HG02798 (cell line): ENCODE measurements around the gene ARHGEF7.

Experiments
- ATAC-seq: cut with Tn5 transposase; IDR thresholded peaks from one replicate; pipeline ENCODE4 v1.9.1; 2021; ENCODE audit warnings: mild to moderate bottlenecking; ENCODE audit not compliant: unreplicated experiment, poor library complexity

Gene ARHGEF7

DNA sequence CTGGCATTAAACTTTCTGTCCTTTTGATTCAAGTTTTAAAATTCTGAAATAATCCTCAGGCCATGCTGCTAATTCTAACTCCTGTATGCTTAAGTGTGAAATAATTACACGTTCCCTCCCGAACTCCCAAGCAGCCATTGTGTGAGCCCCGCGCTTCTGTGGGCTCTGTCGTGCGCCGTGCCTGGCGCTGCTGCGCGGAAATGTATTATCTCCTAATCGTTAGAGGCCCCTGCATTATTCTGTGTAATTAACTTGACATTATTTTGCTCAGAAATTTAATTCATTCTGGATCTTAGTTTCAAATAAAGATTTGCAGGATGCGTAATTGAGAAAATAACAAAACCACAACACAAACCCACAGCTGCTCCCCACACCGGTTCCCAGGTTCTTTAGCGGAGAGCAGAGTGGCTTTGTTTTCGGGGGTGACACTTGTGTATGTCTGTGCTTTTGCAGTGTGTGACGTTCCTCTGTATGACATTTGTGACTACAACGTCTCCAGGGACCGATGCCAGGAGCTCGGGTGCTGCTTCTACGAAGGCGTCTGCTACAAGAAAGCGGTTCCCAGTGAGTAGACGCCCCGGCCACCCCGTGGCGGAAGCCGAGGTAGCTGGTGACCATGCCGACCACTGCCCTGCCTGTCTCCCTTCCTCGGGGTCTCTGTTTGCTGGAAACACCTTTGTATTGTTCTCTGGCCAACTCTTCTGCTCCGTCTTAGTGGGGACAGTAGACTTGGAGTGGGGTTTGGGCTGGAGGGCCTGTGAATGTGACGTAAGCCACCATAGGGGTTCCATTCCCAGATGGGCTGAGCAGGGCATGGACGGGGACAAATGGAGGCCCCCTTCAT is 212.8 kb downstream of the ARHGEF7 start:
- no peak for ATAC-seq

DNA sequence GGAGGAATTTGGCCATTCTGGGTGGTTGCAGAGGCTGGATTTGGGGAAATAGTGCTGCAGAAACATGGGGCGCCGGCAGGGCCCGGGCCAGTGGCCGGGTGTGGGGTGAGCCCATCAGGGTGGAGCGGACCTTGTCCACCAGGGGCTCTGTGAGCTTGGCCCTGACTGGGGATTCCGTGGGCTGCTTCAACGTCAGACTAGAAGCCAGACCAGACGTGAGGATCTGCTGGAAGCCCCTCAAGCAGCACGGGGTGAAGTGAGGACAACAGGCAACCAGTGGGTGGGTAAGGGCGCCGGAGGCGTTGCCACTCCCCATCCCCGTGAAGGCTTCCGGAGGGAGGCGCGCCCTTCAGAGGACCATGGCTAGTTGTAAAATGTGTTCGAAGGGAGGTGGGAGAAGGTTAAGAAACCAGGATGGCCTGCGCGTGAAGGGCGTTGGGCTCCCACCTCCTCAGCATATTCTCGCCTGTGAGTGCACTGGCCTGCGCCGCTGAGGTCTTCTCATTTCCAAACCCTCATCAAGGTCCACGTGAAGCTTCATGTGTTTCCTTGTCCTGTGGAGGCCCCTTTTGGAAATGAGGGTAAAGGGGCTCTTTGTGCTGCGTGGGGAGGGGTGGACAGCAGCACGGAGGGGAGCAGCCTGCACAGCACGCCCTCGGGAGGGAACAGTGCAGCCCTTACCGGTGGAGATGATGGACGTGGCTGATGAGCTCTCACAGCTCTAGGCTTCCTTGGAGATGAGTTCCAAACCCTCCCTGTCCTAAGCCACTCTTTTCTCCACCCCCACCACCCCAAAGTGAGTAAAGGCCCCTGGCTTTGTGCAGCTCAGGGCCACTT is 213.7 kb downstream of the ARHGEF7 start:
- ATAC-seq, result no peak

DNA sequence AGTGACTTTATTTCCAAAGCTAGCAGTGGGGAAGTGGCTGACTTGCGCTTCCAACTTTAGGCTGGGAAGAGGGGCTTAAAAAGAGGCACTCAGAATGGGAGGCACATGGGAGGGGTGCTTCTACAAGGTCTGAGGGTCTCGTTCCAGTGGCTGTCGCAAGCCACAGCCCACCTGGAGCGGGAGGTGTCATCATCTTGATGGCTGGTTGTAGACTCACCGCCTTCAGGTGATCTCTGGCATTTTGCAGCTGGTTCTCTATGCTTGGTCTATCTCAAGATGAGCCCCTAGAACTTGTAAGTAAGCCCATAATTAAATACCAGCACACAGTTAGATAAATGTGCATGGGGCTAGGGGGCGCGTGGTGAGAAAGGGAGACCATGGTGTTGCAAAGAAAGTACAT is 214.5 kb downstream of the ARHGEF7 start:
- no peak for ATAC-seq

DNA sequence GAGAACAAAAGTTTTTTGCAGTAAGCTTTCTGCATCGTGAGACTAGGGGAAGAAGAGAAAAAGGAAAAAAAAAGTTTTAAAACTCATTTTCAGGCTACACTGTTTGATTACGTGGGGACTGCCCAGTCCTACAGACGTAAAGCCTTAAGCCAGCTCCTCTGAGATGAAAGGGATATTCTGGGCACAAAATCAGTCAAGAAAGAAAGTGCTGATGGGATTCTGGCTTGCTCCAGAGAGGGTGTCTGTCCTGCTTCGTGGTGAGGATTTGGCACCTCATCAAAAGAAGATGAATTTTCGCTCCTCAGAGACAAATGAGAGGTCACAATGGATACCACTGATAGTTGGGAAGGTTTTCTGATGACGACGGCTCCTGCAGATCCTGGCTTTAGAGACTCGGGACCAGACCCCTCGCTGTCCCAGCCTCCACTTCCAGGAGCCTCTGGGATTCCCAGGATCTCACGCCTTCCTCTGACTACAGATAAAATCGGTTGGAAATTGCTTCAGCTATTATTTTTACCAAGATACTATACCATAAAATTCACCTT is 215.0 kb downstream of the ARHGEF7 start:
- no peak for ATAC-seq

DNA sequence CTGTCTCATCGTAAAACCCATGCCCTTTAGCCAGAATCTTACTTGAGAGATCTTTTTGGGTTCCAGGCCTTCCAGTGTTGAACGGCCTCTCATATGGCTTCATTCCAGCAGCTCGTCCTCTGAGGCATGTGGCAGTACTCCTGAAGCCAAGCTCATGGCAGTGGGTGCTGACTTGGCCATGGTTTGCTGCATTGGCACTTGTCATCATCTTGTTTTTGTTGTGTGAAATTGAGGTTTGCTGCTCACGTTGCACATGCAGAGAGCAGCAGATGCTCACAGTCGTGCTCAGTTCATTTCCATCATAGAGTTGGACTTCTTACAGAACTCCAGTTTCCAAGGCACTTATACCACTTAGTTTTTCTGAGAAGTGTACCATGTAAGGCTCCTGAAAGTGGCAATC is 220.2 kb downstream of the ARHGEF7 start:
- no peak for ATAC-seq

DNA sequence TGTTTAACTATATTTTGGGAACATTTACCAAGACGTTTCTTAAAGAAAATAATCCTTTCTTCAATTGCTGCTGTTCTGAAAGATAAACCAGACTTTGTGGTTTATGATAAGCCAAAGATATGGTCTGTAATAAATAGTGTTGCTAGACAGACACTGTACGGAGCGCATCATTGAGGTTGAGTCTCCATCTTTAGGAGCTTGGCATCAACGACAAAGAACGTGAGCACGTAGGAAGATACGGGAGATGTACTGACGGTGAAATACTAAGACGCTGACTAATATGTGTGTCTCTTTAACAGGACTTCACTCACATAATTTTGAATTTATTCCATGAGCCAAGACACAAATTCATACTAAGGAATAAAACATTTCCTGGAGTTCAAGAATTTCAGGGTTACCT is 221.6 kb downstream of the ARHGEF7 start:
- ATAC-seq, result no peak

DNA sequence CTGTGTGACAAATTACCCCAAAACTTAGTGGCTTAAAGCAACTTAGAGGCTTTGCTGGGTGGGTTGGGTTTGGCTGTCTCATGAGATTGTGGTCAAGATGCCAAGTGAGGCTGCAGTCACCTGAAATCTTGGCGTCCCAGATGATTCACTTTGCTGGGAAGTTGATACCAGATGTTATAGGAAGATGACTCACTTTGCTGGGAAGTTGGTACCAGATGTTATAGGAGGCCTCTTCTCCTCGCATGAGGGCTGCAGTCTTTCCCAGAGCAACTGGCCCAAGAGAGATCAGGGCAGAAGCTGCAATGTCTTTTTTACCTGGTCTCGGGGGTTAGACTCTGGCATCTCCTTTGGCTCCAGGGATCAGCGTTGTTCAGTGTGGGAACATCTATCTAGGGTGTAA is 222.1 kb downstream of the ARHGEF7 start:
- no peak for ATAC-seq

DNA sequence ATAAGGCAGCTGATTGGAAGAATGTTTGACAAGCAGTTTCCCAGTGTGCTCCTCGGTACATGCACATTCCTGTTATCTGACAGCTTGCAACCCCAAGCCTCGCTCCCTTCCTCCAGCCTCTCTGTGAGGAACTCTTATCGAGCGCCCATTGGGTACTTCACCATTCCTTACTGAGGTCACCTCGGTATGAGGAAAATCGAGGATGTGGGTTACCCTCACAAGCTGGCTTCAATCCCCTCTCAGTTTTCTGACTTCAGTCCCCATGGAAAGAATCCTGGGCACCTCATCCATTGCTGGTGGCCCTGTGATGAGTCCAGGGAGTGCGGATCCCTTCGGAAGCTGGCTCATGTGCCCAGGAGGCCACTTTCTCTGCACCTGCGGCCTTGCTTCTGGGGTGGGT is 222.6 kb downstream of the ARHGEF7 start:
- ATAC-seq, result no peak

DNA sequence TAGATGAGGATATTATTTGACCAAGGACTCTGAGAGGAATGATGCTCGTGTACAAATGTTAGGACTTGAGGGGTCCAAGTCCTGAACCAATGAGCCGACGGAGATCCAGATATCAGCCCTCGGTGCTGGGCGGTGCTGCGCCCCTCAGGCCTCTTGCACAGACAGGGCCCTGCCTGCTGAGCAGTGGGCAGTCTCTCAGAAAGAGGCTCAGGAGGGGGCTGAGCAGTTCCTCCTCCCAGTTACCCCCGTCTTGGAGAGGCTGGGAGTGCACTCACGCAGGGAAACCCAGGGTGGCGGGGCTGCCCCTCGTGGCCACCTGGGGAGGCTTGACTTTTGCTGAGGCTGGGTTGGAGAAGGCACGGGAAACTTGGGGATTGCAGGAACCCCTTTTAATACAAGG is 223.7 kb downstream of the ARHGEF7 start:
- no peak for ATAC-seq

DNA sequence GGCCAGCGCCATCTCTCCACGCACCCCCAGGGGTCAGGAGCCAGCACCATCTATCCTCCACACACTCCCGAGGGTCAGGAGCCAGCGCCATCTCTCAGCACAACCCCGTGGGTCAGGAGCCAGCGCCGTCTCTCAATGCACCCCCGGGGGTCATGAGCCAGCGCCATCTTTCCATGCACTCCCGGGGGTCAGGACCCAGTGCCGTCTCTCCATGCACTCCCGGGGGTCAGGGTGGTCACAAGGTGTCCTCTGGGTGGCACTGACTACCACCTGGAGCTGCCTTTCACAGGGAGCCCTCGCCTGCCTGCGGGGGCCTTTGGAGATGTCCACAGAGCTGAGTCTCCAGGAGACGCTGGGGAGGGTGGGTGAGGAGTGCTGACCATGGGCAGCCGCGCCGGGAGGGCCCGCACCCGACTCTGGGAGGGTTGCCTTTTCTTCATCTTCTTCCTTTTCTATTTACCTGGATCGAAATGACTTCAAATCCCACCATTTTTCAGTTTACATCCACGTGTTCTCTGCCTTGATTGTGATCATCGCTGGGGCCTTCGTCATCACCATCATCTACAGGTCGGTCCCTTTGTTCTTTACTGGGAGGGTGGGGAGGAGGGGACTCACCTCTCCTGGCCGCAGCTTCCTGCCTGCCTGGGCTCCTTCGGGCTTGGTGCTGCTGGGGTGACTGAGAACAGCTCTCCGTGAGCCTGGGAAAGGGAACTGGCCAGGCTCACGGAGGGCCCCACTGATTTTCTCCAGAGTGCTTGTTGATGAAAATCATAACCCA is 224.4 kb downstream of the ARHGEF7 start:
- ATAC-seq, result no peak

DNA sequence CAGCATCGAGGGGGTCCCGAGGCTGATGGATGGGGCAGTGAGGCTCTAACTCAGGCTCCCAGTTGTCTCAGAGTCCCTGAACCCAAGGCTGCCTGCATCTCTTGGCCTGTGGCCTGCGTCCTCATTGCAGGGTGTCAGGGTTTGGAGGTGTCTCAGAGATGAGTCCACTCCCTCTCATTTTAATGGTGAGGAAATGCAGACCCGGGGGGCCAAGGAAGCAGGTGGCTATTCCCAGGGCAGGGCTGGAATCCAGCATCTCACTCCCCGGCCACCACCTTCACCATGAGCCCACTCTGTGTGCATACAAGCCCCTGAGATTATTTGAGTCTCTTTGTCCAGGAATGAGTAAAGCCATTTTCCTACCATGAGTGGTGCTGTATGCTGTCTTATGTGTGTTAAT is 226.8 kb downstream of the ARHGEF7 start:
- ATAC-seq, result no peak

DNA sequence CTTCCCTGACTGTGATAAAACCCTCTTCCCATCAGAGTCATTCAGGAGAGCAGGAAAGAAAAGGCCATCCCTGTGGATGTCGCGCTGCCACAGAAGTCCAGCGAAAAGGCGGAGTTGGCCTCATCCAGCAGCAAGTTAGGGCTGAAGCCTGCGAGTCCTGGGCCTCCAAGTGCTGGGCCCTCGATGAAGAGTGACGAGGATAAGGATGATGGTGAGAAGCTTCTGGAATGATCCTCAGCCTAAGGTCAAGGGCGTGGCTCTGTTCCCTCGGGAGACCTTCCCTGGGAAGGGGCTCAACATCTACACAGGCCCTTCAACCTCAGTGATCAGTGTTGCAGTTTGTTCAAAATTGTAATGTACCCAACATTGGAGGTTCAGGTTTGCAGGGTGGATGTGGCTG is 227.6 kb downstream of the ARHGEF7 start:
- ATAC-seq, result no peak

DNA sequence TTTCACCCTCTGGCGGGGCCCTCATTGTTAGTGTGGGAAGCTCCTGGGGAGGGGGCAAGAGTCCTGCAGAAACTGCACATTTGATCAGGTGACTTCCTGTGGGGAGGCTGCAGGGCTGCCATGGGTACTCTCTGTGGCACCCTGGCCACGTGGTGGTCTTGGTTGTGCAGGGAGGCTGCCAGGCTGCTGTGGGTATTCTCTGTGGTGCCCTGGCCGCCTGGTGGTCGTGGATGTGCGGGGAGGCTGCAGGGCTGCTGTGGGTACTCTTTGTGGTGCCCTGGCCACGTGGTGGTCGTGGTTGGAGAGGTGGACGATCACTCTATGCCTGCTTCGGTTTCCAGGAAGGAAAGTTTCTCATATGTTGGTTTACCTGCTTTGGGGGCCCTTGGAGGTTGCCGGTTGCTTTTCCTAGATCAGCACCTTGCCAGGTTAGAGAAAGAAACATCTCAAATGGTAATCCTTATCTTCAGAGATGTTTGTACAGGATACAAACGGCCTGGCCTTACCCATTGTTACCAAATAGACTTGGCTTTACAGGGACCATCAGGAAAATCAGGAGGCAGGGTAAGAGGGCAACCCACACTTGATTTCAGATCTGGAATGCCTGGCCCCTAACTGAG is 228.2 kb downstream of the ARHGEF7 start:
- ATAC-seq, result no peak

DNA sequence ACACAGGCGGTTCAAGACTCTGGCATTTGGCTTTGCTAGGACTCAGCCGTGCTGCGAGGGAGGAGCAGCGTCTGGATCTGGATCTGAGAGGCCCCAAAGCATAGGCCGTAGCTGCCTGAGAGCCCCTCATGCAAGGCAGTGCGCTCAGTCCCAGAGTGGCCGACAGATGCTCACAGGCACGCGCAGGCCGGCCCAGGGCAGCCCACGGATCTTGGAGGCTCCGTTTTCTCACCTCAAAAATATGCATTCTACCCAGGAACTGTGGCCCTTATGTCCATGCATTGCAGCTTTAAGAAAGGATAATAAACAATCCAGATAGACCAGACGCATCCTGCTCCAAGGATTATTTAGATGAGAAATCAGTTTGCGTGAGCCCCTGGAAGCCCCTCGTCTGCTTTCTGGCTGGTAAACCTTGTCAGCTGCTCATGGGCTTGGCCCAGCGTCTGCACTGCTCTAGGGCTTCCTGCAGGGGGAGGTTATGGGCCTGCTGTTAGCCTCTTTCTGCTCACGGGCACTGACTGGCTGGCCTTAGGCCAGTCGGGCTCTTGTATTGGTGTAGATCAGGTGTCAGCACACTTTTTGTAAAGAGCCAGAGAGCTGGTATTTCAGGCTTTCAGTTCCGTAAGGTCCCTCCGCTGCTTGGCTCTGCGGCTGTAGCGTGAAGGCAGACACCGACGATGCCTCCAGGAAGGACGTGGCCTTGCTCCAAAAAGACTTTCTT is 229.5 kb downstream of the ARHGEF7 start:
- no peak for ATAC-seq

DNA sequence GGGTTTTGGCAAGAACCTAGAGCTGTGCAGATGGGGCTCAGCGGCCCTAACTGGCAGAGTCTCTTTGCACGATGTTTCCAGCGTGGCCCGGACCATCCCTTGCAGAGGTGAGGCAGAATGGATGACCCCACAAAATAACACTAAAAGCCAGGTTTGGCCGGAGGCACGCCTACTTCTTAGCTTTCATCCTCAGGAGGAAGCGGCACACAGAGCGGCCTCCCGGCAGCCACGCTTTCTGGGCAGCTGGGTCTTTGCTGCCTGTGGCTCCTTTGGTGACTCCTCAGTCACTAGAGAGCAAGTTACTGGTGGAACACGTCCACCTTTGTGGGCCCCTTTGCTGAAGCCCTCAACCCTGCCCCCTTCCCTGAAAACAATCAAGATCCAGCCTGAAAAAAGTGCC is 230.6 kb downstream of the ARHGEF7 start:
- no peak for ATAC-seq

DNA sequence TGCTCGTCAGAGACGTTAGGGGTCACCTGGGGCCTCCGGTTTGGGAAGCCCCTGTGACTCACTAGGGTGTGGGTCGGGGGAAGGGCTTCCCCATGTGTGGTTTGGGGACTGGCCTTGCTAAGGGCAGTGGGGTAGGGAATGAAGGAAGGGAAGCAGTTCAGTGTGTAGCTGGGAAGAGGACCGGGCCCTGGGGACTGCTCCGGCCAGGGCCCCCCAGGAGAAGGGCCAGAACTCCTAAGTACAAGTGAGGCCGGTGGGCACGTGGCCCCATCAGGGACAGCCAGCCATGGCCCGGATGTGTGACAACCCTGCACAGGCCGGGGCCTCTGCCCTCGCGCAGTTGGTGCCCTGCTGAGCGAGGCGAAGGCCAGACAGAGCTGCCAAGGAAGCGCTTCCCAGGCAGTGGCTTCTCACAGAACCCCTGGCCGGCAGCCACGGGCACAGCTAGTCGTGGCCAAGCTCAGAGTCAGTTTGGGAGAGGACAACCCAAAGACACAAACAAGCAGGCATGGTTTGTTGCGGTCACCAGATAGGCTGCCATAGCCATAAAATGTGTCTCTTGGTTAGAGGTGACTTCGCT is 231.1 kb downstream of the ARHGEF7 start:
- no peak for ATAC-seq

DNA sequence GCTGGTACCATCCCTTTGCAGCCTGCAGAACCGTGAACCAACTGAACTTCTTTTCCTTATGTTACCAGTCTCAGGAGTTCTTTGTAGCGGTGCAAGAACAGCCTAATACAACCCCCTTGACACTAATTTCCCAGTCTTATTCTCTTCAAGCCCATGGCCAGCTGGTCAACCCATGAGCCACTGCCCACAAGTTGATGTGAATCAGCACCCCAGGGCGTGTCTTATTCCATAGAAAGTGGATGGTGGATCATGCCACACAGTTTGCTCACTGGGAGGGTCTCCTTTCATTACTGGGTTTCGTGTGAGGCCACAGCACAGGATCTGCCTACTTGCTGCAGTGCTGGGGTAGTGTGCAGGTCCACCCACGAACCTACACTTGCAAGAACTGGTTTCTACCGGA is 232.3 kb downstream of the ARHGEF7 start:
- ATAC-seq, result no peak

DNA sequence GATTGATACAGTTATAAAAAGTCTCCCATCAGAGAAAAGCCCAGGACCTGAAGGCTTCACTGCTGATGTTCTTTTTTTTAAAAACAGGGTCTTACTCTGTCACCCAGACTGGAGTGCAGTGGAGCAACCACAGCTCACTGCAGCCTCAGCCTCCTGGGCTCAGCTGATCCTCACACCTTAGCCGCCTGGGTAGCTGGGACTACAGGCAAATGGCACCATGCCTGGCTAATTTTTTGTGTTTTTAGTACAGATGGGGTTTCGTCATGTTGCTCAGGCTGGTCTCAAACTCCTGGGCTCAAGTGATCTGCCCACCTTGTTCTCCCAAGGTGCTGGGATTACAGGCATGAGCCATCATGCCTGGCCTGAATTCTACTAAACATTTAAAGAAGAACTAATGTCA is 238.4 kb downstream of the ARHGEF7 start:
- ATAC-seq, result no peak

DNA sequence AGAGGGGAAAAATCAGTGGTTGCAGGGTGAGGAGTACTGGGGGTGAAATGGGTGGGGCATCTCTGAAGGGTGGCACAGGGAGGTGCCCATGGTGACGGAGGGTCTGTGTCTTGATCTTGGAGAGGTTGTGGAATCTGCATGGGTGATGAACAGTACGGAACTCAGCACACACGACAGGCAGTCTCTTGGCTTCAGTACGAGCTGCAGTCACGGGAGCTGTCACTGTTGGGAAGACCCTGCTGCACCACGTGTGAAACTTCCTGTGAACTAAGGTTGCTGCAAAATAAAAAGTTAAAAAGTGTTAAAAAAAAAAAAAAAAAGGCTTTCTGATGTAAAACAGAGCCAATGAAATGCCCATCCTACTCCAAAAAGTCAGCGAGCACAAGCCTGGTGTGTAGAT is 239.7 kb downstream of the ARHGEF7 start:
- ATAC-seq, result no peak
